ENCODE measurements around the gene GCK. TPM values are rescaled to one million over a fixed set of nuclear protein-coding genes. Genes with fewer than 3 reads are reported as not detected.
"Not testable (repeated sequence)": the region's sequence is repeated elsewhere in the genome, so short reads cannot be mapped to it uniquely, and the experiment has no call there.

The GCK gene
- total RNA-seq, 1 experiment from 2014 or later, result not detected

- no peak for DNase-seq (ENCODE audit: extremely low read depth, low read depth)
Observed at GRCh38 chr7:44210107-44210506, 20.9 kb upstream of the GCK start.

- no peak for DNase-seq (ENCODE audit: extremely low read depth, low read depth)
Observed at GRCh38 chr7:44208085-44208484, 18.8 kb upstream of the GCK start.

DNA sequence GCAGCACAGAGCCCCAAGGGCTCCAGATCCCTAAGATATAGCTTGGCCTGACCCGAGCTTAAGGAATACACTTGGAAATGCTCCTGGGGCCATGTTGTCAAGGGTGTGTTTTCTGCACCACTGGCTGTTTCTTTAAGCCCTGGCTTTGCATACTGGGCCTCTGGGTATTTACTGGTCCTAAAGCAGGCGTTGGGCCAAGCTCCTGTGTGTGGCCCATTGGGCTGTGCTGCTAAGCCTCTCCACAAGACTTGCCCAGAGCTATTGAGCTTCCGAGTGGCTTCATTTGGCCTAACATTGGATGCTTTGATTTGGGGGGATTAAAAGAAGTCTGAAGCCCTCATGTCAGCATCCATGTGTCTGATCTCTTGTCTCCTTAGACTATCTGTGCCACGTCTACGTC, 16.8 kb upstream of the GCK start:
- DNase-seq (ENCODE audit: extremely low read depth, low read depth), result no peak

DNA sequence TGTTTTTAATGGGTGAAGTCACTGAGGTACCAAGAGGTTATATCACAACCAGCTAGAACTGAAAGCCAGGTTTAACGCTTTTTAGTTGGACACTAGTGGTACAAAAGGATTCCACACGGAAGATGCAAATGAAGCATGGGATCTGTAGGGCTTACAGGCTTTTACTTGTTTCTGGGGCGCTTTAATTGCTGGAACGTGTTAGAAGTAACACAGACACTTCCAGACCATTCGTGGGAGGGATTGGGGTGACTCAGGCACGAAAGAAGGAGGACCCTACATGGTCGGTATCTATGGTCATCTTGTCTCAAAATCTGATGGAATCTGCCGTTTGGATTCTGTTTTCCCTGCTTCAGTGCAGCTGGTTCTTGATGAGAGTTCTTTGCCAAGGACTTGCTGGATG, 12.6 kb upstream of the GCK start:
- DNase-seq (ENCODE audit: extremely low read depth, low read depth), result no peak

DNA sequence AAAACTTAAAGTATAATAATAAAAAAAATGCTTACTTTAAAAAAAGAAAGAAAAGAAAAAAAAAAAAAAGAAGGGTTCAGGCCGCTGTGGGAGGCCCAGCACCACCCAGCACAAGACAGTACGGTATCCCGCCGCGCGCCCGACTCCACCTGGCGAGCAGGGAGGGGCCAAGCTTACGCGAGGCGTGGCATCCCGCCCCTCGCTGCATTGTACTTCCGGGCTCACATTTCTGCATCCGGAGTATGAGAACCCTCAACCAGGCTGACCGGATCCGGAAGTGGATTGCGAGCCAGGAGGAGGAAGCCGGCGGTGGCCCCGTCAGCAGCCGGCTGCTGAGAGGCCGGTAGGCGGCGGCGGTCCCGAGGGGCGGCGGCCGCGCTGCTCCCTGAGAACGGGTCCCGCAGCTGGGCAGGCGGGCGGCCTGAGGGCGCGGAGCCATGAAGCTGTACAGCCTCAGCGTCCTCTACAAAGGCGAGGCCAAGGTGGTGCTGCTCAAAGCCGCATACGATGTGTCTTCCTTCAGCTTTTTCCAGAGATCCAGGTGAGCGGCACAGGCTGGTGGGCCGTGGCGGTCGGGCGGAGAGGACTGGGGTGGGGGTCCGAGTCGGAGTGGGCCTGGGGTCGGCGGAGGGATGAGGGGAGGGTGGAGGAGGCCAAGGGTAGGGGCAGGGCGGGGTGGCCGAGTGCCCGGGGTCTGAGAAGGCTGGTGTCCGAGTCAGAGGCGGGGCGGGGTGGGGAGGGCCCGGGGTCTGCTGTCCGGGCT, 11.6 kb upstream of the GCK start, which contains the start of gene YKT6:
TSS of gene YKT6 (plus strand) at position 280 of the 763 bp plus-strand sequence. CDS start at position 438, 158 bp downstream.
- DNase-seq (ENCODE audit: extremely low read depth, low read depth), result peak; percentile 96

DNA sequence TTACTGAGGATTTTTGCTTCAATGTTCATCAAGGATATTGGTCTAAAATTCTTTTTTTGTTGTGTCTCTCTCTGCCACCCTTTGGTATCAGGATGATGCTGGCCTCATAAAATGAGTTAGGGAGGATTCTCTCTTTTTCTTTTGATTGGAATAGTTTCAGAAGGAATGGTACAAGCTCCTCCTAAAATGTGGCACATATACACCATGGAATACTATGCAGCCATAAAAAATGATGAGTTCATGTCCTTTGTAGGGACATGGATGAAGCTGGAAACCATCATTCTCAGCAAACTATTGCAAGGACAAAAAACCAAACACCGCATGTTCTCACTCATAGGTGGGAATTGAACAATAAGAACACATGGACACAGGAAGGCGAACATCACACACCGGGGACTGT, 10.9 kb upstream of the GCK start:
- DNase-seq (ENCODE audit: extremely low read depth, low read depth), result not testable (repeated sequence)

DNA sequence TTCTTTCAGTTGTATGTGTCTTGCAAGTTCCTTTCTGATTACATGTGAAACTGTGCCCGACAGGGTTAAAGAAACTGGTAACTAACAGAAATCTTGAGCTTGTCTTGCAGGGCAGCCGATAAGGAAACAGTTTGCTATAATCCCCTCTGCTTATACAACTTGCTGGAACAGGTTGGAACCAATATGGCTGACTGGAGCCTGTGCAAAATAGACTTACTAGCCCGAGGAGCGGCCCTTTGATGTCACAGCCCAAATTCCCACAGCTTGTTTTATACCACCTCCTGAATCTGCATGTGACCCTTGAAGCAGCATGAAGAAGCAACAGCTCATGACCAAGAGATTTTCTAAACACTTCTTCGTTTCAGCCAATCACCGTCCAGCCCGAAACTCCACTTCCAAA, 8.2 kb upstream of the GCK start:
- no peak for DNase-seq (ENCODE audit: extremely low read depth, low read depth)

GRCh38 chr7:44196450-44196872, 7.2 kb upstream of the GCK start:
- peak; percentile 41 for DNase-seq (ENCODE audit: extremely low read depth, low read depth)

GRCh38 chr7:44195889-44196288, 6.7 kb upstream of the GCK start:
- DNase-seq (ENCODE audit: extremely low read depth, low read depth), result no peak

- DNase-seq (ENCODE audit: extremely low read depth, low read depth), result no peak
Observed at GRCh38 chr7:44194562-44195145, 5.4 kb upstream of the GCK start.

DNA sequence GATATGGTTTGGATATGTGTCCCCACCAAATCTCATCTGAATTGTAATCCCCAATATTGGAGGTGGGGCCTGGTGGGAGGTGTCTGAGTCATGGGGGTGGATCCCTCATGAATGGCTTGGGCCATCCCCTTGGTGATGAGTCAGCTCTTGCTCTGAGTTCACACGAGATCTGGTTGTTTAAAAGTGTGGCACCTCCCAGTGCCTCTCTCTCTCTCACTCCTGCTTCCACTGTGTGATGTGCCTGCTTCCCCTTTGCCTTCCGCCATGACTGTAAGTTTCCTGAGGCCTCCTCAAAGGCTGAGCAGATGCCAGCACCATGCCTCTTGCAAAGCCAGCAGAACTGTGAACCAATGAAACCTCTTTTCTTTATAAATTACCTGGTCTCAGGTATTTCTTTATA, 4.8 kb upstream of the GCK start:
- no peak for DNase-seq (ENCODE audit: extremely low read depth, low read depth)

- DNase-seq (ENCODE audit: extremely low read depth, low read depth), result no peak
Observed at GRCh38 chr7:44193011-44193802, 4.0 kb upstream of the GCK start.

DNA sequence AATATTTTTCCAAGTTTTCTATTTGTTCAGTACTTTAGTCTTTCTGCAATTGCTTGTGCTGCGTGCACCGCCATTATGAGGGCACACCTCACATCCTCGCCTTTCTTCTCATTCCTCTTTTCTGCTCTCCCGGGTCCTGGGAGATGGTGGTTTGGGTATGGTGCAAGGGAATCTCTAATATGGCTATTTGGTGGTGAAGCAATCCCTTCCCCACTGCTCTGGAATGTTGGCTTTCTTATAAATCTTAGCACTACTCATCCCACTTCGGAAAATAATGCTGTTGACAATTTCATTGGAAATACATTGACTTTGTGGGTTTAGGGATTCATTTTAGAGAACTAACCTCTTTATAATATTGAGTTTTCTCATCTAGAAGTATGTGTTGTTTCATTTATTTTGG, 1.9 kb upstream of the GCK start:
- DNase-seq (ENCODE audit: extremely low read depth, low read depth), result no peak

- no peak for DNase-seq (ENCODE audit: extremely low read depth, low read depth)
Observed at GRCh38 chr7:44189993-44190872, 994 bp upstream of the GCK start.

DNA sequence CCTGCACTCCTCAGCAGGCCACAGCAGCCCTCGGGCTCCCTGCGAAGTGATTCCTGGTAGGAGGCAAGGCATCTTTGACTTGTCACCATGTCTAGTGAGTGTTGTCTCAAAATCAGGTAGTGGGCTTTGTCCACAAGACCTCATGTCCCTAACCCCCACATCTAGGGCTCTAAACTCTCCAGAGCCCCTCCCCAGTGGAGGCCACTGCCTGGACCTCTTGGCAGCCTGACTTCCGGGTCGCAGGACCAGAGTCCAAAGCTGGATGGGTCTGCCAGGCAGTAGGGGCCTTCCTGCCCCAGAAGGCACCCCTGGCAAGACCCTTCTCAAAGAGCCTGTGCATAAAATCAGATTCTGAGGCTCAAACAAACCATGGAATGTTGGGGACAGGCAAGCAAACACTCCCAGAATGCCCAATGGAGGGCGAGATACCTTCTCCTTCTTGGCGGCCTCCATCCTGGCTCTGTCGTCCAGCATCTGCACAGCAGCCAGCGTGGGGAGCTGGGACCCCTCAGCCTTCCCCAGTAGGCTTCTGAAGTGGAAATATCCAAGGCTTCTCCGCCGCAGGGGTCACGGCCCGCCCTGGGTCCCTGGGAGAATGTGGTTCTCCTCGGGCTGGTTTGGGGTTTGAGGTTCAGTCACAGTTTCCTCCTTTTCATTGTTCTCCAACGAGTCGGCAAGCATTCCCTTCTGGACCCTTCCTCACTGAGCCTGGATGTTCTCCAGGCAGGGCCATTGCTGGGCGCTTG, 586 bp downstream of the GCK start:
- DNase-seq (ENCODE audit: extremely low read depth, low read depth), result no peak

- DNase-seq (ENCODE audit: extremely low read depth, low read depth), result no peak
Observed at GRCh38 chr7:44187636-44188416, 1.4 kb downstream of the GCK start.

DNA sequence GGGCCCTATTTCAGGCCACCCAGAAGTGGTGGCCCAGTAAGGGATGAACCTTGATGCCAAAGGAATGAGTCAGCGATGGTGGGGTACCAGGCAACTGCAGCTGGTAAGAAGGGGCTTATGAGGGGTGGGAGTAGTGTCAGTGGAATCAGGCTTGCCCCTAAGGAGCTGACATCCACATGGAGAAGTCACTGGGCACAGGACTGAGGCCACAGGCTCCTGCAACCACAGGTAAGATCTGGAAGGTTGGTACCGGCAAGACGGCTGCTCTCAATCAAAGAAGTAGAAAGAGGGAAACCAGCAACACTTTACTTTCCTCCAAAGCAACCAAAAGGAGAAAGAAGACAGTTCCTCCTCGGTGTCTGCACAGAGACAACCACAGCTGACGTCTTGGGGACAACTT, 2.5 kb downstream of the GCK start:
- no peak for DNase-seq (ENCODE audit: extremely low read depth, low read depth)

DNA sequence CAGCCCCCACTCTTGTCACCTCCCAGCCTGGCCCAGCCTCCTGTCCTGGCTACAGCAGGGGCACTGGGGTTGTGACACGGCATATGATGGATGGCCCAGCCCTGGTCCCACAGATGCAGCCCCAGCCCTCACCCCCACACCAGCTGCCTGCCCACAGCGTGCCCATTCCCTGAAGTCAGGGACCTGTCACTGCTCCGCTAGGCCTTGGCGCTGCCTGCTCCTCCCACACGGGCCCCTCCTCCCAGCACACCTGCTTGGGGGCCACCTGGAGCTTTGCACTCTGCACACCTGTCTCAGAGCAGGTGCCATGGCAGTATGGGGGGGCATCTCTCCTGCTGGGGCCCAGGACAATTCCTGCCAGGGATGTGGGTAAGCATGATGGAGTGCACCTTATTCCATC, 3.5 kb downstream of the GCK start:
- DNase-seq (ENCODE audit: extremely low read depth, low read depth), result no peak

DNA sequence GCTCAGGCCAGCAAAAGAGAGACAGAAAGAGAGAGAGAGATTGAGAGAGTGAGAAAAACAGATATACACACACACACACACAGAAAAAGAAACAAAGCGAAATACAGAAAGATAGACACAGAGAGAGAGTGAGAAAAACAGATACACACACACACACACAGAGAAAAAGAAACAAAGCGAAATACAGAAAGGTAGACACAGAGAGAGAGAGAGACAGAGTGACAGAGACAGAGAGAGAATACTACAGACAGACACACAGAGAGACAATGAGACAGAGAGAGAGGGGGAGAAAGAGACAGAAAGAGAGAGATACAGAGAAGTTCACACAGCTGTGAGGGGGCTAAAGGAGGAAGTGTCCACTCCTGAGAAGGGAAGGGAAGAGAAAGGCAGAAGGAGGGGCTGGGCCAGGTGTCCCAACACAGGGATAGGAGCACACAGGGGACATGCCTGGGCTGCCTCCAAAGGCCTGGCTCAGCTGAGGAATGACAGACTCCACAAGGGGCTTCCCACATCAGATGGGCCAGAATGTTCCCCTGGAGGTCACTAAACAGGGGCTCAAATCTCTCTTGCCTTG, 4.3 kb downstream of the GCK start:
- DNase-seq (ENCODE audit: extremely low read depth, low read depth), result no peak
